GM12864 (cell line): ENCODE measurements around the gene FAS.
A peak's percentile ranks its signal among the peaks of the same experiment; 100 is the strongest.

ENCODE experiments used
- DNase-seq: peaks from one replicate; pipeline ENCODE4 v3.0.0-alpha.2; 2011; ENCODE audit warnings: low read depth
- H3K4me3 ChIP-seq: 2 replicates; pipeline ENCODE4 v1.5.1; 2011; ENCODE audit warnings: mild to moderate bottlenecking, low read depth, low read length, control low read depth
- TF ChIP-seq, protein P1 (sequence below): IDR thresholded peaks from 2 replicates; pipeline ENCODE4 v1.5.1; 2011; ENCODE audit warnings: low read depth, mild to moderate bottlenecking, moderate library complexity, low read length, control low read depth, inconsistent platforms; ENCODE audit errors: missing control alignments

The FAS gene

GRCh38 chr10:88968391-88968790 lies 22.2 kb upstream of the FAS start:
- no peak for DNase-seq
- TF ChIP-seq, protein P1, sequence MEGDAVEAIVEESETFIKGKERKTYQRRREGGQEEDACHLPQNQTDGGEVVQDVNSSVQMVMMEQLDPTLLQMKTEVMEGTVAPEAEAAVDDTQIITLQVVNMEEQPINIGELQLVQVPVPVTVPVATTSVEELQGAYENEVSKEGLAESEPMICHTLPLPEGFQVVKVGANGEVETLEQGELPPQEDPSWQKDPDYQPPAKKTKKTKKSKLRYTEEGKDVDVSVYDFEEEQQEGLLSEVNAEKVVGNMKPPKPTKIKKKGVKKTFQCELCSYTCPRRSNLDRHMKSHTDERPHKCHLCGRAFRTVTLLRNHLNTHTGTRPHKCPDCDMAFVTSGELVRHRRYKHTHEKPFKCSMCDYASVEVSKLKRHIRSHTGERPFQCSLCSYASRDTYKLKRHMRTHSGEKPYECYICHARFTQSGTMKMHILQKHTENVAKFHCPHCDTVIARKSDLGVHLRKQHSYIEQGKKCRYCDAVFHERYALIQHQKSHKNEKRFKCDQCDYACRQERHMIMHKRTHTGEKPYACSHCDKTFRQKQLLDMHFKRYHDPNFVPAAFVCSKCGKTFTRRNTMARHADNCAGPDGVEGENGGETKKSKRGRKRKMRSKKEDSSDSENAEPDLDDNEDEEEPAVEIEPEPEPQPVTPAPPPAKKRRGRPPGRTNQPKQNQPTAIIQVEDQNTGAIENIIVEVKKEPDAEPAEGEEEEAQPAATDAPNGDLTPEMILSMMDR, result no peak
- H3K4me3 ChIP-seq, result no peak overlapping the region

DNA sequence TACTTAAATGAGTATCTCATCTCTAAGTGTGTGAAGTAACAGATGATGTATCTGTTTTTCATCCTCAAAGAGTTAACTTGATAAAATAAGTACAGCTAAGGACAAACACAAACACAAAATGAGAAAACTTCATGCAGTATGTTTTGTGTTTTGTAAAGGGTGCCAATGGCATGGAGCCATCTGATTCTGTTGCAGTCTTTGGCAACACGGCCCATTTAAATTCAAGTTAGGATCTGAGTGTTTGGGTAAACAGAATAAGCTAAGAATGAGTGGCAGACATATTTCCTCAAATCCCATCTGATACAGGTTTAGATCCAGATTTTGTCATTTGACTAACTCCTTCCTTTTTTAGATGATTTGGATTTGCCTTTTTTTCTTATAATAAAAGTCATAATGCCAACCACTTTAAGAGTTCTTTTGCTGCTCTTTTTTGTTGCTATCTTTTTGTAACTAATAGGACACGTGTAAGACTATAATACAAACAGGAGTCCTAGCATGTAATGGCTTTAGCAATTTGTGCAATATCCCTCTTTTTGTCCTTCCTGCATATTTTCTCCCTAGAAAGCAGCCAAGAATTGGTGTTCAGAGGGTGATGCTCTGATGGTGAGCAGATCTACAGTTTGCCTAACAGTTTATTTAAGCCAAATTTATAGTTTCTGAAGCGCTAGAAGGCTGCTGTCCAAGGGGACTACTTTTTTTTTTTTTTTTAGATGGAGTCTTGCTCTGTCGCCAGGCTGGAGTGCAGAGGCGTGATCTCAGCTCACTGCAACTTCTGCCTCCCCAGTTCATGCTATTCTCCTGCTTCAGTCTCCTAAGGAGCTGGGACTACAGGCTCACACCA lies 19.2 kb upstream of the FAS start:
- no peak overlapping the region for H3K4me3 ChIP-seq
- no peak for DNase-seq
- TF ChIP-seq, protein P1, result no peak

DNA sequence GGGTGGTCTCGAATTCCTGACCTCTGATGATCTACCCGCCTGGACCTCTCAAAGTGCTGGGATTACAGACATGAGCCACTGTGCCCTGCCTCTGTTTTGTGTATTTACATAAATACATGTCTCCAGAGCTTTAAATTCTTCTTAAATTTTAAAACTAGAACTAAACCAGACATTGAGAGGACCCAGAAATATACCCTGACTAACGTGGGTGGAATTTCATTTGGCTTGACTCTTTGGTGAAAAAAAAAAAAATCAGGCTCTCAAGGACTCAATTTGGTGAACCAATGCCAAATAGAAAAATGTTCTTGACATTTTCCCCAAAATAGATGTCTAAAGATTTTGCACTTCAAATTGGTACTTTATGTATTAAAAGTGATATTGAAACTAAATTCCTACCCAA lies 16.6 kb upstream of the FAS start:
- no peak overlapping the region for H3K4me3 ChIP-seq
- TF ChIP-seq, protein P1, result no peak
- no peak for DNase-seq

- H3K4me3 ChIP-seq, result peak overlapping the region; percentile 54
- TF ChIP-seq, protein P1, result no peak
- DNase-seq, result no peak
These were observed 15.9 kb upstream of the FAS start for GRCh38 chr10:88974446-88975376.

DNA sequence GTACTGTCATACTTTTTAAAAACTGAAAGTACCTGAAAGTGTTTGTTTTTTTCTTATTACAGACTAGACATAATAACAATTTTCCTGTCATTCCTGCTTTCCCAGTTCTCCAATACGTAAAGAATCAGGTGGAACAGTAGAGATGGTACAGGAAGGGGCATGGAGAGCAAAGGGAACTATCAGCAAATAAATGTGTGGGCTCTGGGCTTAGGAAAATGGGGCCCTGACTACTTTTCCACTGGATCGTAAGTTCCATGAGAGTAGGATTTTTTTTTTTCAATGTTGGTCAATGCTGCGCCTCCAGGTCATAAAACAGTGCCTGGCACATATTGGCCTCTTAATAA lies 15.2 kb upstream of the FAS start:
- peak overlapping the region; percentile 54; the same call in 1 of the 2 replicates for H3K4me3 ChIP-seq
- DNase-seq, result no peak
- TF ChIP-seq, protein P1, result no peak

- H3K4me3 ChIP-seq, result no peak overlapping the region
- no peak for DNase-seq
- TF ChIP-seq, protein P1, result no peak
These were observed 12.1 kb upstream of the FAS start for GRCh38 chr10:88978463-88978862.
